OCI-M2 (cell line): ENCODE results near the gene PRLH.
"Not testable (repeated sequence)": the region's sequence is repeated elsewhere in the genome, so short reads cannot be mapped to it uniquely, and the experiment has no call there.

Experiments
- DNase-seq: peaks from one replicate; lab custom pipeline; 2025; ENCODE audit not compliant: unreplicated experiment; lab: John Stamatoyannopoulos, UW

The PRLH gene

DNA sequence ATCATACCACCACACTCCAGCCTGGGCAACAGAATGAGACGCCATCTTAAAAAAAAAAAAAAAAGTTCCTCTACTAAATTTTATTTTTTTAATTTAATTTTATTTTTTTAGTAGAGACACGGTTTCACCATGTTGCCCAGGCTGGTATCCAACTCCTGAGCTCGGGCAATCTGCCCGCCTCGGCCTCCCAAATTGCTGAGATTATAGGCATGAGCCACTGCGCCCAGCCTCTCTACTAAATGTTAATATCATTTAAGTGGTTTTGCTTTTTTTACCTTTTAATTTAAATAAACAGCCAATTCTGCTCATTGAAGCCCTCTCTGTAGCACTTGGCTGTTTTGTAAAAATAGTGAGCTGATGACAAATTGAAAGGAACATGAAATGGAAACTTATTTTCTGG is 15.0 kb downstream of the PRLH start:
- DNase-seq, result no peak

- DNase-seq, result no peak
Measured at GRCh38 chr2:237581751-237582746, 15.7 kb downstream of the PRLH start.

DNA sequence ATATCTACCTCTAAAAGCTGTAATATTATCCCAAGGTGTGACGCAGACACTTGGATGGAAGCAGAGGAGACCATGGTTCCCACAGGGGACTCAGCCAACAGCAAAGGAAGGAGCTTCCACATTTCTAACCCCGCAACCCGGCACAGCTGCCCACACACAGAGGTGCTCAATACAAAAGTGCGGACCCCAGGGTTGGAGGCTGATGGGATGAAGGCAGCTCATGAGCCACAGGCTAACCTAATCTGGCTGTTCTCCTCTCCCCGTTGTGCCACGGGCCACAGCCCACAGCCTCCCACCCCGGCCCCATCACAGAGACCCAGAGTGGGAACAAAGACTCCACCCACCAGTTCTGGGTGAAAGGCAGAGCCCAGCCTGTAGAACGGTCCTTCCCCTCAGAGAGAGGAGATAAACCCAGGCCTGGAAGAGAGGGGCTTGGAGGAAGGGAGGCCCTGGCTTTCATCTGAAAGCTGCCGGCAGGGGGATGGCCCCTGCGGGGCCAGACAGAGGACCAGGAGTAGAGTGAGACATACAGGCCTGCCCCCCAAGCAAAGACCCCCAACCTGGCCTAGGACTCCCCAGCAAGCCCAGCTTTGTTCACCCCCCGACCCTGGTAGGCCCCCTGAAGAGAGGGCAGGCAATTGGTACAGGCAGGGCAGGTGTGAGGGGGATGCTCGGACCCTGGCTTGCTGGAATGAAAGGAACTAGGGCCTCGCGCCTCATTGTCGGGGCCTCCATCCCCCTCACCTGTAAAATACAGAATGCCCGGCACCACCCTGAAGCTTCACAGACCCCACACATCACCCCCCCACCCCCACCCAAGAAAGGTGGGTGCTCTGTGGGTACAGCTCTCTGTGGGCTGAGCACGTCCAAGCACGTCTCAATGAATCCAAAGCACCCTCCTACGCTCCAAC is 17.3 kb downstream of the PRLH start:
- no peak for DNase-seq

- no peak for DNase-seq
Measured at GRCh38 chr2:237585590-237586221, 19.3 kb downstream of the PRLH start.

GRCh38 chr2:237588044-237588696 is 21.8 kb downstream of the PRLH start:
- DNase-seq, result no peak

DNA sequence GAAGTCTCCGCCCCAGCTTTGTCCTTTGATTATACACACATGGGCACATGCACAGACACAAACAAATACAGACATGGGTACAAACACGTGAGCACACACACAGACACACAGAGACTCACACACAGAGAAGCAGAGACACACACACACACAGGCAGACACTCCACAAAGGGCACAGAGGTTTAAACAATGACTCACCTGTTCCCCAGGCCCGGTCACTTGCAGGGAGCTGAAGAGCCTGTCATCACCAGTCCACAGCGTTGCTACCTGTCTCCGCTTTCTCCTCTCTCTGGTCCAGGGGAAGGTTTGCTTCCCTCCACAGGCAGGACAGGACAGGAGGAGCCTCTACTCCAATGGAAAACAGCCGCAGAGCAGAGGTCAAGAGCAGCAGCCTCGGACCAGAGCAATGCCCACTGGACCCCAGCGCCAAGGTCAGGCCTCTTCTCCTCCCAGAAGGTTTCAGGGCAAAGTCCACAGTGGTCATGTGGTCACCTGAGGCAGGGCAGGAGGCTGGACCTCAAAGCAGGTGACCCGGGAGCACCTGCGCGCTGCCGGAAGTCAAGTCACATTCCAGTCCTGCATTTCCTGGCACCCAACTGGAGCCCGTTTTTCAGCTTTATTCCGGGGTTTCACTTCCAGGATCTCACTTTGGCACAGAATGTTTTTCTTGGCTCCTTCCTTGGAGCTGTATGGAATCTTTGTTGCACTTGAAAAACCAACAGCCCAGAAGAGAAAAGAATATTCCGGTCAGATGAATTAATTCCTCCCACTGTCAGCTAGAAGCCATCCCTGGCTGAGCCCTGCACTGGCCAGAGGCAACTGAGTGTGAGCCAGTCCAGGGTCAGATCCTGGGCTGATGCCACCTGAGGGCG is 24.1 kb downstream of the PRLH start, which contains the start of gene RAB17:
RAB17 (minus strand) TSS at position 463 of the 869 bp plus-strand sequence. CDS start 4,580 bp downstream, outside the sequence.
- no peak for DNase-seq

DNA sequence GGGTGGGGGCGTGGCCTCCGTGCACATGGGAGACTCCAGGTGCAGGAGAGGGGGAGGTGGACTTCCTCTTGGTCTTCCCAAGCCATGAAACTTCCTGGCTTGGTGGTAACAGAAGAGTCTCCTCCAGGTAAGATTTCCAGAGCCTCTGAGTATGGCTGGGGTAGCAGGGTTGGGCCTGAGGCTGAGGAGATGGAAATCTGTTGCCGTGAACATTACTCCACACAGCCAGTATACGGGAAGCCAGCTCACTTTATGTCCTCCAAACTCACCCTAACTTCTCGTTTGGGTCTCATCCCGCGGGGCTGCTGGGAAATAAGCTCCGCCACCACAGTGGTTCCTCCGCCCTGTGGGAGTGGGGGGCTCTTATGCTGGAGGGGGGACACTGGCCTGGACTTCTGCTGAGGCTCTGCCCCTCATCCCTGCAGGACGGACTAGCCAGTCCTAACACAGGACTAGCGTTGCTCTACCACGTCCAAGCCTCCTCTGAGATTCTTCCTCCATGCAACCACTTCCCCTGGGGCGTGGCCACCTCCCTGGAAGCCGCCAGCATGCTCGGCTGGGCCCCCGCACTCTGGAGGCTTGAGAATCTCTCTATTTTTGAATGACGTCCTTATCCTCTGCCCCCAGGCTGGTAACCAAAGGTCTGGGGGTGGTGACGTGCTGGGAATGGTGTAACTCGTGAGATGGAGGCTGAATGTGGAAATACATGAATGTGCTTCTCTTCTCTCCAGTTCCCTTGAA is 24.9 kb downstream of the PRLH start:
- DNase-seq, result no peak

DNA sequence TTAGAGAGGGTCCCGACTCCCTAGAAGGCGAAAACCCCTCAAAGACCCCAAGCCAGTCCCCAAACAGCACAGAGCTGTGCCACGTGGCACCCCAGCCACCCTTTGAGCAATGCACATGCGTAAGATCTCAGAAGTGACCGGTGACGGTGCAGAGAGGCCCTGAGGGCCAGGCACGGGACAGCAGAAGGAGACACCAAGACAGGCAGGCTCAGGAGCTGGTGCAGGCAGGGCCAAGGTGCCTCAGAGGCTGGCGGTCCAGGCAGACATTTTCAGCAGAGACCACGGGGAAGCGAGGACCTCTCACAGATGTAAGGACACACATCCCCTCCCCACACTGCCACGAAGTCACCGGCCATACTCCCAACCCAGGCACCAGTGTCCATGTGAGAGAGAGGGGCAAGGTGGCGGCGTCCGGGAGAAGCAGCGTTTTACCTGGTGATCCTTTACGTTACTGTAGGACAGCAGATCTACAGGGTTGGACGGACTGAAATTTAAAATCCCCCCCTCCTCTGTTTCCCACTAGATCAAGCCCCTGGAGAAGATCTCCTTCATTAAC is 26.1 kb downstream of the PRLH start:
- no peak for DNase-seq

DNA sequence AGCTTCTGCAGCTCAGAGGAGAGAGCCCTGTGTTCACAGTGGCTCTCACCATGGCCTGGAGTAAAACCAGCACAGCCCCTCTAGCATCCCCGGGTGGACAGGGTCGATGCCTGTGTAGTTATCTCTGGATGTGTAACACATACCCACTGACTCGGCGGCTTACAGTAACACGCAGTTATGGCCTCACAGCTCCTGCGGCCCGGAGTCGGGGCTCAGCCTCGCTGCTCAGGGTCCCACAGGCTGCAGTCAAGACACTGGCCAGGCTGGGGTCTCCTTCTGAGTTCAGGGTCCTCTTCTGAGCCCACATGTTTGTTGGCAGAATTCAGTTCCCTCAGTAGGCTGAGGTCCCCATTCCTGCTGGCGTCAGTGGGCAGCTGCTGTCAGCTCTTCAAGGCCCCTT is 26.7 kb downstream of the PRLH start:
- DNase-seq, result no peak

- DNase-seq, result no peak
Measured at GRCh38 chr2:237593596-237594320, 27.4 kb downstream of the PRLH start.

- DNase-seq, result no peak
Measured at GRCh38 chr2:237594514-237594871, 28.1 kb downstream of the PRLH start.

DNA sequence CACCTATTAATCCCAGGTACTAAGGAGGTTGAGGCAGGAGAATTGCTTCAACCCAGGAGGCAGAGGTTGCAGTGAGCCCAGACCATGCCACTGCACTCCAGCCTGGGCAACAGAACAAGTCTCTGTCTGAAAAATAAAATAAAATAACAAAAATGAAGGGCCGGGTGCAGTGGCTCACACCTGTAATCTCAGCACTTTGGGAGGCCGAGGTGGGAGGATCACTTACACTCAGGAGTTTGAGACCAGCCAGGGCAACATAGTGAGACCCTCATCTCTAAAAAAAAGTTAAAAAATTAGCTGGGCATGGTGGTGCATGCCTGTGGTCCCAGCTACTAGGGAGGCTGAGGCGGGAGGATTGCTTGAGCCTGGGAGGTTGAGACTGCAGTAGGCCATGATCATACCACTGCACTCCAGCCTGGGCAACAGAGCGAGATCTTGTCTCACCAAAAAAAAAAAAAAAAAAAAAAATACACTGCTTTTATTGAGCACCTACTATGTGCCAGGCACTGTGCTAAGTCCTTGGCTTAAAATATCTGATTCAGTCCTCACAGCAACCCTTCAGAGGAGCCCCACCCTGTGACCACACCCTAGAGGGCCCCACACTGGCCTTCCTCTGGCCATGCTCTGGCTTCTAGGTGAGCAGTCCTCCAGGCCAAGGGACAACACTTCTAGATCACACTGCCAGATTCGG is 29.6 kb downstream of the PRLH start:
- DNase-seq, result not testable (repeated sequence)

DNA sequence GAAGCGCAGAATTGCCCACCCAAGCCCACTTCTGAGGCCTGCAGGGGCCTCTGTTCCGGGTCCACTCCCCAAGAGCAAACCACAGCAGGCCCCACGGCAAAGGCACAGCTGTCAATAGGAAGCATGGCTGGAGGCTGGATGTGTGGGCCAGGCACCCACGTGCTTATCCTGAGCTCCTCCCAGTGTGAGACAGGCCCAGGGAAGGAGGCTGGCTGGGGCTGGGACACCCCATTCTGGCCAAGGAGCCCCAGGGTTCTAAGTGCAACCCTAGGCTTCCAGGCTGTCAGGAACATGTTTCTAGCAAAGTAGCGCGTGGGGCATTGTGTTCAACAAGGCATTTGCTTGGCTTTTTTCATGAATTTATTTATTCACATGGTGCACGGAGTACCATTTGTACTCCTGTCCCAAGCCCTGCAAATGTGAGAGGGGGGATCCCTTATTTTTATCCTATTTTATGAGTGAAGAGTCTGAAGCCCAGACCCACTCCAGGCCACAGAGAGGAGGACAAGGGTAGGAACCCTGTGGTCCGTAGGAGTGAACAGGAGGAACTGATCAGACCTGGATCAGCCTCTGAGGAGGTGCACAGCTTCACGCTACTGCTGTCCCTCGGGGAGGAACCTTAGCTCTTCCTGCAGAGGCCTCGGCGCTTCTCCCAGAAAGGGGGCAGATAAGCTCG is 30.3 kb downstream of the PRLH start:
- DNase-seq, result no peak

DNA sequence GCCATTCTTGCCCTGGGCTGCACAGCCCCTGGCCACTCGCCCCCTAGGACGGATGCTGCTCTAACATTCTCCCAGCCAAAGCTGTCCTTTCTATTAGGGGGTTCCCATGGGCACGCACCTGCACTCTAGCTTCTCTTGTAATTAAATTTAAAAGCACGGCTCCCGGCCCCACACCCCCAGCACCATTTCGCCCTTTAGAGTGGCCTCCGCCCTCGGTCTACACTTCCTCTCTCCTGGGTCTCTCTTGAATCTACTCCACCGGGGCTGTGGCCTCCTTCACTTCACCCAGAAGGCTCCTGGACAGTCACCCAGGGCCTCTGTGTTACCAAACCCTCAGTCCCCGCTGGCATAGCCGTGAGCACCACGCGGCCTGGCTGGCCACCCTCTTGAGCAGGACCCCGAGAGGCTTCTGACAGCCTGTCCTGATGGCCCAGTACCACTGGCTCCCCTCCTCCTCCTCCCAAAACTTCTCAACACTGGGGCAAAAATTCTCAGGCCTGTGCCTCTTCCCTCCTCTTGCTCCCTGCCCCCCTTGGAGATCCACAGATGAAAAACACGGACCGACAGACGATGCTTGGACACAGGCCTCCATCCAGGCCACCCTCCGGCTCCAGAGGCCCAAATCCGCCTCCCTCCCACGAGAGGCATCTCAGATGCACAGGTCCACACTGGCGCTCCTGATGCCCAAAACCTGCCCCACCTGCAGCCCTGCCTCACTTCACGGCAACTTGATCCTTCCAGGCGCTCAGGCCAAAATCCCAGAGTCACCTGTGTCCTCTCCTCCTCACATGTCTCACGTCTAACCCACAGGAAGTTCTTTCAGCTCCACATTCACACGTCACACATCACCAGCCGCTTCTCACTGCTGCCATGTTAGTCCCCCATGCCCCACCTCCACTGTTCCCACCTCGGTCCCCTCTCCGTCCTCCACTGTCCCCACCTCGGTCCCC is 31.1 kb downstream of the PRLH start:
- no peak for DNase-seq

DNA sequence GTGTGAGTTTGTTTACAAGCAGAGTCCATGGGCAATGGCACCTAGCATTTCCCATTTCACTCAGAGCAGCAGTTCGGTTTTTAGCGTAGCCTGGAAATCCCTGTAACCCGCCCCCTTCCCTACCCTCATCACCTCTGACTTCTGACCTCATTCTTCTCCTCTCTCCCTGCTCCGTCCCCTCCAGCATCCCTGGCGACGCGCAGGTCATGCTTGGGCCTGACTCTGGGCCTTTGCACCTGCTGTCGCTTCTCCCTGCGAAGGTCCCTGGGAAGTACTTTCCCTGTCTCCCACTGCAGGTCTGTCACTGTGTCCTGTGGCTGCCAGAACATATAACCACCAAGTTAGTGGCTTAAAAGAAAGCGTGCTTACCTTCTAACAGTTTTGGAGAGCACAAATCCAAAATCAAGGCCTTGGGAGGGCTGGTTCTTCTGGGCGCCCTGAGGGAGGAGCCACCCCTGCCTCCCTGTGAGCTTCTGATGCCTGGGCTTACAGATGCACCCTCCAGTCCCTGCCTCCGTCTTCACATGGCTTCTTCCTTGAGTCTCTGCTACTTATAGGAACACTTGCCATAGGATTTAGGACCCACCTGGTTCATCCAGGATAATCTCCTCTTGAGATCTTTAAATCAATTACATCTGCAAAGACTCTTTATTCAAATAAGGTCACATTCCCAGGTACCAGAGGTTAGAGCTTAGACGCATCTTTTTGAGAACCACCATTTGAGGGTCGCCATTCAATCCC is 32.3 kb downstream of the PRLH start:
- DNase-seq, result no peak
